ENCODE results near the gene DHODH.

DNA sequence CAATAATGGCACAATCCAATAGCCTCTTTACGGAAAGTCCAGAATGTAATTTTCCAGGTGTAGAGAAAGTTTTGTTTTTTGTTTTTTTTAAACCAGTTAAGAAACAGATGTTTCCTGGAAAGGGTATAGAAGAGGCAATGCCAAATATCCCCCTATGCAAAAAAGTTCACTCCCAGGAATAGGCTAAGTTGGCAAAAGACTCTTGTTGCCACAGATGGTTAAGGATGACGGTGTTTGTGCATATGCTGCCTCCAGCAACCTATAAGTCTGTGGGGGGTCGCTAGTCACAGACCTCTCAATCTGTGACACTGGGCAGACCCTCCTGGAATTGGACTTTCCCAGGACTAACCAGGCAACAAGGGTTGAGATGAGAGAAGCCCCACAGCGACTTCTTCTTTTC, 24.9 kb downstream of the DHODH start:
- TF ChIP-seq, protein P1, sequence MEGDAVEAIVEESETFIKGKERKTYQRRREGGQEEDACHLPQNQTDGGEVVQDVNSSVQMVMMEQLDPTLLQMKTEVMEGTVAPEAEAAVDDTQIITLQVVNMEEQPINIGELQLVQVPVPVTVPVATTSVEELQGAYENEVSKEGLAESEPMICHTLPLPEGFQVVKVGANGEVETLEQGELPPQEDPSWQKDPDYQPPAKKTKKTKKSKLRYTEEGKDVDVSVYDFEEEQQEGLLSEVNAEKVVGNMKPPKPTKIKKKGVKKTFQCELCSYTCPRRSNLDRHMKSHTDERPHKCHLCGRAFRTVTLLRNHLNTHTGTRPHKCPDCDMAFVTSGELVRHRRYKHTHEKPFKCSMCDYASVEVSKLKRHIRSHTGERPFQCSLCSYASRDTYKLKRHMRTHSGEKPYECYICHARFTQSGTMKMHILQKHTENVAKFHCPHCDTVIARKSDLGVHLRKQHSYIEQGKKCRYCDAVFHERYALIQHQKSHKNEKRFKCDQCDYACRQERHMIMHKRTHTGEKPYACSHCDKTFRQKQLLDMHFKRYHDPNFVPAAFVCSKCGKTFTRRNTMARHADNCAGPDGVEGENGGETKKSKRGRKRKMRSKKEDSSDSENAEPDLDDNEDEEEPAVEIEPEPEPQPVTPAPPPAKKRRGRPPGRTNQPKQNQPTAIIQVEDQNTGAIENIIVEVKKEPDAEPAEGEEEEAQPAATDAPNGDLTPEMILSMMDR (IDR thresholded peaks at IDR 0.05) = no peak
- no peak for TF ChIP-seq POLR2A (IDR thresholded peaks at IDR 0.05; ENCODE audit: low read depth)
- TF ChIP-seq POLR2AphosphoS5 (IDR thresholded peaks at IDR 0.05) = no peak
- no peak for TF ChIP-seq EP300 (IDR thresholded peaks at IDR 0.05)

Data from esophagus muscularis mucosa (tissue), 4 donors.